A549 (cell line): ENCODE results near the gene NBPF12. TPM values are rescaled to one million over a fixed set of nuclear protein-coding genes. Genes with fewer than 3 reads are reported as not detected.
"Not testable (repeated sequence)": the region's sequence is repeated elsewhere in the genome, so short reads cannot be mapped to it uniquely, and the experiment has no call there.

ENCODE experiments used
- ATAC-seq, 2 experiments: fragments of 200-7000 bp in 1 of 2; fragments of >200 bp in 1 of 2; cut with Nextera tagmentation in 1 of 2; cut with Tn5 transposase in 1 of 2; 3 replicates each; pipeline versions ENCODE4 v1.8.0 to v1.9.1; 2018 to 2020; ENCODE audit warnings: mild to moderate bottlenecking in 1 of 2, moderate library complexity in 1 of 2
- CTCF ChIA-PET: fragments of 300-600 bp; sonication (Branson Sonifier 250); formaldehyde crosslinking; extraction: SDS; loops from one replicate; lab custom pipeline; 2021; ENCODE audit warnings: antibody characterized with exemption, inconsistent platforms; lab: Yijun Ruan, JAX
- POLR2A ChIA-PET: fragments of 350-600 bp; formaldehyde crosslinking; extraction: SDS; loops from one replicate; lab custom pipeline; 2021; ENCODE audit warnings: antibody characterized with exemption, inconsistent platforms; lab: Yijun Ruan, JAX
- DNase-seq, 2 experiments: peaks; one replicate each; pipeline versions ENCODE4 v3.0.0 to v3.0.0-alpha.2; 2011 to 2016; ENCODE audit warnings: low read depth in 1 of 2, low spot score in 1 of 2
- FAIRE-seq: peaks from 2 replicates; lab custom pipeline; 2011; peaks lifted over from hg19 to GRCh38; lab: Jason Lieb, UNC
- H3K27ac ChIP-seq, 2 experiments: fragments of >200 bp; sonication (Bioruptor Twin); formaldehyde crosslinking; 3 replicates each; pipeline ENCODE4 v1.5.1; 2016 to 2017
- H3K4me1 ChIP-seq: fragments of >200 bp; sonication (Bioruptor Twin); formaldehyde crosslinking; 3 replicates; pipeline ENCODE4 v1.6.1; 2016
- H3K4me2 ChIP-seq: fragments of >200 bp; sonication (Bioruptor Twin); formaldehyde crosslinking; 3 replicates; pipeline ENCODE4 v1.6.1; 2016
- H3K4me3 ChIP-seq: fragments of >200 bp; sonication (Bioruptor Twin); formaldehyde crosslinking; 3 replicates; pipeline ENCODE4 v1.5.1; 2016
- H3K9me3 ChIP-seq: fragments of >200 bp; sonication (Bioruptor Twin); formaldehyde crosslinking; 3 replicates; pipeline ENCODE4 v1.6.1; 2016
- CHD2 ChIP-seq: fragments of 150-350 bp; IDR thresholded peaks from 2 replicates; pipeline ENCODE4 v1.6.1; 2014; ENCODE audit warnings: low read length; ENCODE audit not compliant: partially characterized antibody
- GATA3 ChIP-seq: IDR thresholded peaks from 2 replicates; pipeline ENCODE4 v1.6.1; 2012; ENCODE audit warnings: borderline replicate concordance
- JUN ChIP-seq, 2 experiments: fragments of >200 bp; sonication (Bioruptor Twin); formaldehyde crosslinking; IDR thresholded peaks; 2 replicates in 1 of 2; 3 replicates in 1 of 2; pipeline ENCODE4 v1.6.1; 2016 to 2017
- PHF8 ChIP-seq: fragments of 200-600 bp; sonication (generic); IDR thresholded peaks from 2 replicates; pipeline ENCODE4 v1.6.1; 2016; ENCODE audit warnings: low read depth, mild to moderate bottlenecking, antibody characterized with exemption, moderate library complexity, borderline replicate concordance
- POLR2A ChIP-seq: IDR thresholded peaks from 2 replicates; pipeline ENCODE4 v1.6.1; 2012; ENCODE audit warnings: mild to moderate bottlenecking, low read length
- WGBS: methylation state at CpG from one replicate; pipeline ENCODE4 v1.1.6; 2017; ENCODE audit errors: missing lambda C conversion rate; 5-methylcytosine and 5-hydroxymethylcytosine counted together
- polyA minus RNA-seq: library from RNA; depleted of rRNA, polyadenylated mRNA; stranded (reverse); fragments of >200 nt; gene quantifications from 2 replicates; pipeline ENCODE4 v1.2.3, GENCODE V29; 2011; rRNA and poly(A)+ RNA removed
- polyA plus RNA-seq, 4 experiments: library from polyadenylated mRNA; depleted of rRNA in 3 of 4; stranded (reverse); fragments of >200 nt; fragmentation: RNase III in 1 of 4; extraction: RNeasy Plus Mini Kit Qiagen cat#74134 plus additional on column Dnase treatment in 1 of 4; gene quantifications; 2 replicates in 3 of 4; 3 replicates in 1 of 4; pipeline ENCODE4 v1.2.3, GENCODE V29; 2011 to 2017
- TF ChIP-seq, protein P1 (sequence below): fragments of 200-600 bp; sonication (generic); IDR thresholded peaks from 2 replicates; pipeline ENCODE4 v1.6.1; 2016; ENCODE audit warnings: antibody characterized with exemption, mild to moderate bottlenecking, moderate library complexity

The NBPF12 gene
- 10.2 and 11.2 TPM in 2 replicates for polyA plus RNA-seq (2011; rRNA removed)
- 2.4 and 2.7 TPM in 2 replicates for polyA plus RNA-seq (2012; cell fraction: cytosol; rRNA removed)
- polyA plus RNA-seq (2012; cell fraction: nucleus; rRNA removed): 6.0 and 9.1 TPM in 2 replicates
- polyA plus RNA-seq (2017; fragmentation: RNase III; extraction: RNeasy Plus Mini Kit Qiagen cat#74134 plus additional on column Dnase treatment): 7.1 to 7.9 TPM (median 7.4 TPM) in 3 replicates
- 7.1 and 8.9 TPM in 2 replicates for polyA minus RNA-seq

DNA sequence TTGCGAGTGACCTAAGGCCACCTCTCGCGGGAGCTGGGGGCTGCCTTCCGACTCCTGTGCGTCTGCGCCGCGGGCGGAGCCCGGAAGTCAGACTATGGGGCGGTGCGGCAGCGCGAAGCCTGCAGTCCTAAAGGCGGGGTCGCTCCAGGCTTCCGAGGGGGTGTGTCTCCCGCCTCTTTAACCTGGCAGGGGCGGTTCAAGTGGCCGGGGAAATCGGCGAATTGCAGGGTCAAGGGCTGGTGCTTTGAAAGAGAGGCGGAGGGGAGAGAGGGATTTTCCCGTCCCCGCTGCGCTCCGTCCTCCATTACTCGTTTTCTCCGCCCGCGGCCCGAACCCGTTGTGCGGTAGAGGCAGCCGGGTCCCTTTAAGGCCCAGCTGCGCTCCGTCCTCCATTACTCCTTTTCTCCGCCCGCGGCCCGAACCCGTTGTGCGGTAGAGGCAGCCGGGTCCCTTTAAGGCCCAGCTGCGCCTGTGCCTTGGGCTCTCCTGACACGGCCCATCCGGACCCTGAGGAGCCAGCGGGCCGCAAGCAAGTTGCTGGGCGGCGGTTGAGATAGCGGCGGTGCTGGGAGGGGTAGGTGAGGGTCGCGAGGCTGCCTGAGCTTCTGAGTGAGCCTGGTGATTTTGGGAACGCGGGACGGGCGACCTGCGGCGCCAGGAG lies at the start of gene NBPF12:
Gene NBPF12, plus strand, starts transcription at position 83 of the 661 bp plus-strand sequence. CDS start 21,820 bp downstream, outside the sequence.
- H3K4me3 ChIP-seq: peak within 1 kb of the TSS; percentile 61
- CTCF ChIA-PET, H3K9me3 ChIP-seq, H3K4me1 ChIP-seq, FAIRE-seq, POLR2A ChIA-PET: not testable (repeated sequence)
- peak; percentile 98 for ATAC-seq
- TF ChIP-seq, protein P1, sequence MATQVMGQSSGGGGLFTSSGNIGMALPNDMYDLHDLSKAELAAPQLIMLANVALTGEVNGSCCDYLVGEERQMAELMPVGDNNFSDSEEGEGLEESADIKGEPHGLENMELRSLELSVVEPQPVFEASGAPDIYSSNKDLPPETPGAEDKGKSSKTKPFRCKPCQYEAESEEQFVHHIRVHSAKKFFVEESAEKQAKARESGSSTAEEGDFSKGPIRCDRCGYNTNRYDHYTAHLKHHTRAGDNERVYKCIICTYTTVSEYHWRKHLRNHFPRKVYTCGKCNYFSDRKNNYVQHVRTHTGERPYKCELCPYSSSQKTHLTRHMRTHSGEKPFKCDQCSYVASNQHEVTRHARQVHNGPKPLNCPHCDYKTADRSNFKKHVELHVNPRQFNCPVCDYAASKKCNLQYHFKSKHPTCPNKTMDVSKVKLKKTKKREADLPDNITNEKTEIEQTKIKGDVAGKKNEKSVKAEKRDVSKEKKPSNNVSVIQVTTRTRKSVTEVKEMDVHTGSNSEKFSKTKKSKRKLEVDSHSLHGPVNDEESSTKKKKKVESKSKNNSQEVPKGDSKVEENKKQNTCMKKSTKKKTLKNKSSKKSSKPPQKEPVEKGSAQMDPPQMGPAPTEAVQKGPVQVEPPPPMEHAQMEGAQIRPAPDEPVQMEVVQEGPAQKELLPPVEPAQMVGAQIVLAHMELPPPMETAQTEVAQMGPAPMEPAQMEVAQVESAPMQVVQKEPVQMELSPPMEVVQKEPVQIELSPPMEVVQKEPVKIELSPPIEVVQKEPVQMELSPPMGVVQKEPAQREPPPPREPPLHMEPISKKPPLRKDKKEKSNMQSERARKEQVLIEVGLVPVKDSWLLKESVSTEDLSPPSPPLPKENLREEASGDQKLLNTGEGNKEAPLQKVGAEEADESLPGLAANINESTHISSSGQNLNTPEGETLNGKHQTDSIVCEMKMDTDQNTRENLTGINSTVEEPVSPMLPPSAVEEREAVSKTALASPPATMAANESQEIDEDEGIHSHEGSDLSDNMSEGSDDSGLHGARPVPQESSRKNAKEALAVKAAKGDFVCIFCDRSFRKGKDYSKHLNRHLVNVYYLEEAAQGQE: peak; percentile 68
- 0 out of 2 replicates have a peak, but pooled peaks have one; percentile 4 for TF ChIP-seq GATA3
- peak; percentile 19 for TF ChIP-seq CHD2
- 0 out of 5 replicates have a peak, but pooled peaks of 1 of the 2 experiments have one; percentile 30 for TF ChIP-seq JUN (IDR thresholded peaks at IDR 0.05)
- TF ChIP-seq PHF8: peak; percentile 47; the same call in 1 of the 2 replicates
- 0 out of 2 replicates have a peak, but pooled peaks have one; percentile 26 for TF ChIP-seq POLR2A
- peak; percentile 34 to 83 for DNase-seq
- WGBS: 1% methylated on average over 38 of the region's 61 CpGs
- H3K27ac ChIP-seq: peak within 1 kb of the TSS; percentile 75 to 99
- peak within 1 kb of the TSS; percentile 76 for H3K4me2 ChIP-seq

DNA sequence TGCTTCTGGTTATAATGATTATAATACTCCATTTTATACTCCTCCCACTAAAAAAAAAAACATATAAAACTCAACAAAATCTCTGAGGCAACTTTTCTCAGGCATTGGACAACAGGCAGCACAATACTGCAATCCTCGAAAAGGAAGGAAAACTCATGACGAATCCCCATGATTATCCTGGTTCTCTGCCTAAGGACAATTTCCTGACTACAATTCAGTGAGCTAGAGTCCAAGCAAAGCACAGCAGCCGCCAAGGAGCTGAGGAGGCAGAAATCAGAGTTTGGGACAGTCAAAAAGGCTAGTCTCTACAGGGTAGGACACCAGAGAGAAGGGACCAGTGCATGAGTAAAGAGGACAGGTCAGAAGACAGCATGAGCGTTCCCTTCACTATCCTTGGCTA lies 46.8 kb upstream of the NBPF12 start:
- FAIRE-seq, POLR2A ChIA-PET, CTCF ChIA-PET, ATAC-seq, H3K27ac ChIP-seq, DNase-seq, H3K4me1 ChIP-seq, H3K4me2 ChIP-seq, H3K9me3 ChIP-seq, H3K4me3 ChIP-seq: not testable (repeated sequence)
- 54% methylated on average over 3 of the region's 4 CpGs for WGBS

- H3K9me3 ChIP-seq, H3K4me1 ChIP-seq, FAIRE-seq, H3K4me3 ChIP-seq, DNase-seq, H3K4me2 ChIP-seq, H3K27ac ChIP-seq, POLR2A ChIA-PET, ATAC-seq, CTCF ChIA-PET: not testable (repeated sequence)
- WGBS: 3% methylated on average over 2 of the region's 3 CpGs
These were observed 45.8 kb upstream of the NBPF12 start for GRCh38 chr1:146892331-146892730.

DNA sequence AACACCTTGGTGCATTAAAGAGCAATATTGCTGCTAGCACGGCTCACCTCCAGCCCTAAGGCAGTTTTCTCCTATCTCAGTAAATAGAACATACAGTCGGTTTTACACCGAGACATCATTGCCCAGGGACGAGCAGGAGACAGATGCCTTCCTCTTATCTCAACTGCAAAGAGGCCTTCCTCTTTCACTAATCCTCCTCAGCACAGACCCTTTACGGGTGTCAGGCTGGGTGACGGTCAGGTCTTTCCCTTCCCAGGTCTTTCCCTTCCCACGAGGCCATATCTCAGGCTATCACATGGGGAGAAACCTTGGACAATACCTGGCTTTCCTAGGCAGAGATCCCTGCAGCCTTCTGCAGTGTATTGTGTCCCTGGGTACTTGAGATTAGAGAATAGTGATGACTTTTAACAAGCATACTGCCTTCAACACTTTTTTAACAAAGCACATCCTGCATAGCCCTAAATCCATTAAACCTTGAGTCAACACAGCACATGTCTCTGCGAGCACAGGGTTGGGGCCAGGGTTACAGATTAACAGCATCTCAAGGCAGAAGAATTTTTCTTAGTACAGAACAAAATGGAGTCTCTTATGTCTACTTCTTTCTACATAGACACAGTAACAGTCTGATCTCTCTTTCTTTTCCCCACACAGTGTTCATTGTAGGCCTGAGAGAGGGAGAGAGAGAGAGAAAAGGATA lies 30.4 kb upstream of the NBPF12 start:
- POLR2A ChIA-PET, DNase-seq, FAIRE-seq, H3K4me3 ChIP-seq, CTCF ChIA-PET, H3K27ac ChIP-seq, H3K4me2 ChIP-seq, ATAC-seq, H3K9me3 ChIP-seq, H3K4me1 ChIP-seq: not testable (repeated sequence)
- WGBS: 28% methylated on average over 8 of the region's 8 CpGs

GRCh38 chr1:146912975-146913374 lies 25.1 kb upstream of the NBPF12 start:
- ATAC-seq, FAIRE-seq, H3K4me3 ChIP-seq, H3K4me2 ChIP-seq, H3K27ac ChIP-seq, POLR2A ChIA-PET, H3K4me1 ChIP-seq, CTCF ChIA-PET, H3K9me3 ChIP-seq: not testable (repeated sequence)
- WGBS: 17% methylated on average over 3 of the region's 3 CpGs
- peak in 1 of 2 experiments; percentile 3 for DNase-seq

DNA sequence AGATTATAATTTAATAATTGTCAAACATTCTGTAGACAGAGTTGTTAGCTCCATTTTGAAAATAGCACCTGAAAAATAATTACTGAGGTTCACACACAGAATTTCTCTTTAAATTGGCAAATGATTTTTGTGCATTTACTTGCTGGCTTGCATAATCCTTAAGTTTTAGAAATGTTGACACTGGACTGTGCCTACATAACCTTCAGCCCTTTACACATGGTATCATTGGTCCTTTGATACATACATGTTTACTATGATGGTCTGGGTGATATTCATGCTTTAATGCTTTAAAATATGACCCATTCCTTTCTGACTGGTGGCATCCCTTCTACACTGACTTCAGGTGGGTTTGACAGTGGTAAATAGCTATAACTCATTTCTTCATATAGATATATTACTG lies 17.3 kb upstream of the NBPF12 start:
- ATAC-seq, CTCF ChIA-PET, DNase-seq, H3K4me3 ChIP-seq, H3K27ac ChIP-seq, POLR2A ChIA-PET, FAIRE-seq, H3K4me1 ChIP-seq, H3K9me3 ChIP-seq, H3K4me2 ChIP-seq: not testable (repeated sequence)

GRCh38 chr1:146922614-146923013 lies 15.5 kb upstream of the NBPF12 start:
- CTCF ChIA-PET, ATAC-seq, H3K4me1 ChIP-seq, H3K9me3 ChIP-seq, H3K4me2 ChIP-seq, H3K4me3 ChIP-seq, POLR2A ChIA-PET, DNase-seq, FAIRE-seq, H3K27ac ChIP-seq: not testable (repeated sequence)
- WGBS: 0% methylated on average over 1 of the region's 1 CpG

DNA sequence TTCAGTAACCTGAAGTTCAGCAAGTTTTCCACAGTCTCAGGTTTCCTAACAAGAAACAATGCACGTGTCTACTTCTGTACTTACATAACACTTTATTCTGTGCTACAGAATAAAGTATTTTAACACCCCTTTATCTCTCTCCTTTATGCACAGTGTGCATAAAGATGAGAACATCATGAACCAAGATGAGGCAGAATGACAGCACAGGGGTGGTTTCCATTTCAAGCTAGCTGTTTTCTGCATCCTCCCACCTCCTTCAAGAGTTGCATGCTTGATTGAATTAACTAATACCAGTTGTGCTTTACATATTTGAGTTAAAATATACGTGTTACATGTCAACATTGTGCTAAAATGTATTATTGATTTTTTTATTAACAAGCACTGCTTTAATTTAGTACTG lies 14.0 kb upstream of the NBPF12 start:
- ATAC-seq, H3K9me3 ChIP-seq, POLR2A ChIA-PET, CTCF ChIA-PET, DNase-seq, FAIRE-seq, H3K27ac ChIP-seq, H3K4me3 ChIP-seq, H3K4me2 ChIP-seq, H3K4me1 ChIP-seq: not testable (repeated sequence)
- WGBS: 0% methylated on average over 2 of the region's 2 CpGs
